SK-N-SH (cell line): ENCODE measurements around the gene SNED1. TPM values are rescaled to one million over a fixed set of nuclear protein-coding genes. Genes with fewer than 3 reads are reported as not detected.

Source experiments
- CTCF ChIA-PET: fragments of 300-600, 350-600 bp; formaldehyde crosslinking; extraction: SDS; loops from one replicate; lab custom pipeline; 2021; lab: Yijun Ruan, JAX
- POLR2A ChIA-PET: fragments of 350-600 bp; sonication (Branson Sonifier 250); formaldehyde crosslinking; extraction: SDS; loops from one replicate; lab custom pipeline; 2020; ENCODE audit warnings: antibody characterized with exemption, inconsistent platforms; lab: Yijun Ruan, JAX
- DNase-seq: peaks from one replicate; pipeline ENCODE4 v3.0.0; 2012
- H2AFZ ChIP-seq: fragments of 200-600 bp; sonication (generic); 2 replicates; pipeline ENCODE4 v1.8.1; 2016; ENCODE audit warnings: antibody characterized with exemption, mild to moderate bottlenecking, low read depth
- H3F3A ChIP-seq: fragments of 200-600 bp; sonication (generic); replicated peaks from 2 replicates; pipeline ENCODE3; 2016; ENCODE audit warnings: antibody characterized with exemption, mild to moderate bottlenecking; ENCODE audit not compliant: insufficient read depth
- H3K27ac ChIP-seq, 2 experiments: fragments of 200-500 bp in 1 of 2; fragments of 200-600 bp in 1 of 2; sonication (Bioruptor generic) in 1 of 2; sonication (generic), shearing (Covaris generic) in 1 of 2; 2 replicates each; pipeline versions ENCODE4 v1.5.1 to v1.6.1; 2014 to 2016; ENCODE audit warnings: low read depth in 2 of 2, inconsistent platforms in 1 of 2, low read length in 1 of 2, mild to moderate bottlenecking in 1 of 2, mixed read lengths in 1 of 2
- H3K27me3 ChIP-seq: fragments of 200-600 bp; sonication (generic), shearing (Covaris generic); 2 replicates; pipeline ENCODE4 v1.6.1; 2016; ENCODE audit warnings: mixed run types; ENCODE audit not compliant: insufficient read depth
- H3K36me3 ChIP-seq, 2 experiments: fragments of 200-500 bp in 1 of 2; fragments of 200-600 bp in 1 of 2; sonication (Bioruptor generic) in 1 of 2; sonication (generic) in 1 of 2; replicated peaks in 1 of 2; 2 replicates each; pipeline versions ENCODE3 to v1.5.1; 2014 to 2016; ENCODE audit warnings: low read length in 1 of 2, mild to moderate bottlenecking in 1 of 2; ENCODE audit not compliant: insufficient read depth in 2 of 2, control insufficient read depth in 1 of 2
- H3K4me1 ChIP-seq, 2 experiments: fragments of 200-500 bp in 1 of 2; fragments of 200-600 bp in 1 of 2; sonication (Bioruptor generic) in 1 of 2; sonication (generic), shearing (Covaris generic) in 1 of 2; 2 replicates each; pipeline versions ENCODE4 v1.5.1 to v1.6.1; 2014 to 2016; ENCODE audit warnings: low read depth in 1 of 2, low read length in 1 of 2, mixed run types in 1 of 2; ENCODE audit not compliant: insufficient read depth in 2 of 2, control insufficient read depth in 1 of 2
- H3K4me2 ChIP-seq: fragments of 200-600 bp; sonication (generic), shearing (Covaris generic); 2 replicates; pipeline ENCODE4 v1.6.1; 2017; ENCODE audit warnings: mixed run types
- H3K4me3 ChIP-seq, 2 experiments: fragments of 200-500 bp in 1 of 2; fragments of 200-600 bp in 1 of 2; sonication (Bioruptor generic) in 1 of 2; sonication (generic), shearing (Covaris generic) in 1 of 2; 2 replicates each; pipeline versions ENCODE4 v1.5.1 to v1.8.1; 2014 to 2016; ENCODE audit warnings: low read depth in 2 of 2, inconsistent platforms in 1 of 2, low read length in 1 of 2, mild to moderate bottlenecking in 1 of 2, mixed read lengths in 1 of 2, moderate library complexity in 1 of 2
- H3K79me2 ChIP-seq: fragments of 200-600 bp; sonication (generic); 2 replicates; pipeline ENCODE4 v1.8.1; 2017; ENCODE audit warnings: mild to moderate bottlenecking; ENCODE audit not compliant: insufficient read depth
- H3K9ac ChIP-seq: fragments of 200-600 bp; sonication (generic); 2 replicates; pipeline ENCODE4 v1.6.1; 2017; ENCODE audit warnings: mixed run types
- H3K9me2 ChIP-seq: fragments of 200-600 bp; sonication (generic); 2 replicates; pipeline ENCODE4 v1.6.1; 2017; ENCODE audit warnings: mixed run types
- H3K9me3 ChIP-seq: fragments of 200-600 bp; sonication (generic); 2 replicates; pipeline ENCODE4 v1.6.1; 2017; ENCODE audit warnings: mixed run types, mild to moderate bottlenecking, moderate library complexity
- H4K20me1 ChIP-seq: fragments of 200-600 bp; sonication (generic); 2 replicates; pipeline ENCODE4 v1.6.1; 2017; ENCODE audit warnings: mild to moderate bottlenecking, mixed run types; ENCODE audit not compliant: insufficient read depth
- CHD2 ChIP-seq: fragments of 150-350 bp; IDR thresholded peaks from 2 replicates; pipeline ENCODE4 v1.6.1; 2018; ENCODE audit warnings: low read length; ENCODE audit not compliant: partially characterized antibody
- CTCF ChIP-seq: fragments of 200-600 bp; sonication (generic); IDR thresholded peaks from 2 replicates; pipeline ENCODE4 v1.6.1; 2017; ENCODE audit warnings: antibody characterized with exemption, mild to moderate bottlenecking, moderate library complexity
- FOSL2 ChIP-seq: IDR thresholded peaks from 2 replicates; pipeline ENCODE4 v1.4.0; 2012; ENCODE audit warnings: low read depth, mild to moderate bottlenecking, moderate library complexity, borderline replicate concordance
- JUND ChIP-seq: IDR thresholded peaks from 2 replicates; pipeline ENCODE4 v1.4.0; 2012
- MEF2A ChIP-seq: IDR thresholded peaks from 2 replicates; pipeline ENCODE4 v1.4.0; 2012; ENCODE audit warnings: low read depth, borderline replicate concordance
- NRF1 ChIP-seq: IDR thresholded peaks from 2 replicates; pipeline ENCODE4 v1.6.1; 2012; ENCODE audit warnings: low read depth, mild to moderate bottlenecking, low read length
- PBX3 ChIP-seq: IDR thresholded peaks from 2 replicates; pipeline ENCODE4; 2012
- RAD21 ChIP-seq: IDR thresholded peaks from 2 replicates; pipeline ENCODE4 v1.6.1; 2012; ENCODE audit warnings: mild to moderate bottlenecking, low read length
- SIN3A ChIP-seq: IDR thresholded peaks from 2 replicates; pipeline ENCODE4 v1.6.1; 2012; ENCODE audit warnings: low read depth, mild to moderate bottlenecking, low read length, moderate library complexity, borderline replicate concordance
- SMC3 ChIP-seq: IDR thresholded peaks from 2 replicates; pipeline ENCODE4 v1.6.1; 2012; ENCODE audit warnings: low read depth, low read length, improper control_type of control experiment
- TCF12 ChIP-seq: IDR thresholded peaks from 2 replicates; pipeline ENCODE4 v1.4.0; 2012
- TEAD4 ChIP-seq: IDR thresholded peaks from 2 replicates; pipeline ENCODE4 v1.4.0; 2012; ENCODE audit warnings: mild to moderate bottlenecking, borderline replicate concordance; ENCODE audit not compliant: insufficient read depth
- YY1 ChIP-seq: IDR thresholded peaks from 2 replicates; pipeline ENCODE4 v1.4.0; 2012; ENCODE audit warnings: low read depth, mild to moderate bottlenecking
- WGBS: methylation state at CpG from one replicate; pipeline ENCODE4 v1.1.6; 2017; ENCODE audit warnings: low lambda C conversion rate; 5-methylcytosine and 5-hydroxymethylcytosine counted together
- polyA plus RNA-seq, 3 experiments: library from polyadenylated mRNA; depleted of rRNA; stranded (reverse); fragments of >200 nt; gene quantifications; 2 replicates each; pipeline ENCODE4 v1.2.3, GENCODE V29; 2012
- TF ChIP-seq, protein P1 (sequence below): IDR thresholded peaks from 2 replicates; pipeline ENCODE4 v1.4.0; 2012; ENCODE audit warnings: low read depth, borderline replicate concordance
- TF ChIP-seq, protein P2 (sequence below): IDR thresholded peaks from 2 replicates; pipeline ENCODE4 v1.6.1; 2012; ENCODE audit warnings: mild to moderate bottlenecking, low read depth, low read length, moderate library complexity
- TF ChIP-seq, protein P3 (sequence below): IDR thresholded peaks from 2 replicates; pipeline ENCODE4 v1.4.0; 2012; ENCODE audit warnings: low read depth, borderline replicate concordance

The SNED1 gene
- polyA plus RNA-seq, 1 of the 3 experiments (the other 2 are of a cell fraction): 0.03 TPM

DNA sequence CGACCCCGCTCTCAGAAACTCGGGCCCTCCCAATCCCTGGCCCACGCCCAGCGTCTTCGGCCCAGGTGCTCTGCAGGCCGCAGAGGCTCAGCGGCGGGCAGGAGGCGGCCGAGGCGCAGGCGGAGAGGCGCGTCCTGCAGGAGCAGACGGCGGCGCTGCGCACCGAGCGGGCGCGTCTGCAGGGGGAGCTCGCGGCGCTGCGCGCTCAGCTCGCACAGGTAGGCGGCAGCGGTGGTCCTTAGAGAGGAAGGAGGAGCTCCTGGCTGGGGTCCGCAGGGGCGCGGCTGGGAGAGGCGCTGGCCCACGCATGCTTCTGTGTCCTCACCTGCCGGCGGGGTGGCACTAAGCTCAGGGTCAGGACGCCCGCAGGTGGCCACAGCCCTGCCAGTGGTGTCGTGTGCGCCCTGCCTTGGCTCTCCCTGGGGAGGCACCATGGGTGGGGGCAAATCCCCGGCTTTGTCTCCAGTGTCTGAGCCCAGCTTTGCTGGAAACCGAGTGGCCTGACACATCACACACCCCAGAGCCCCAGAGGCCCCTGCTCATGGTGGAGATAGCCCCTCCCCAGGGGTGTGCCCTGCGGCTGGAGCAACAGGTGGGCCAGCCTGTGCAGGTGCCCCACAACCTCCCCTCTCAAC, 14.9 kb upstream of the SNED1 start:
- ChIA-PET POLR2A (no interaction called here), CTCF (interaction anchor here (0.8 to 2.8 kb wide), 23 partner anchors 8 to 318 kb away, joined by 3 to 17 read pairs (median 4); no protein-coding TSS in a partner anchor)
- Histone ChIP-seq H3F3A (no peaks in the 10 kb centered on the region), H3K27ac (no peak overlapping the region), H3K9ac (no peak overlapping the region), H3K79me2 (no peaks in the 10 kb centered on the region), H3K27me3 (no peaks in the 10 kb centered on the region), H3K36me3 (no peaks in the 10 kb centered on the region), H3K9me2 (no peaks in the 10 kb centered on the region), H3K9me3 (no peaks in the 10 kb centered on the region), H3K4me1 (peaks cover 0 to 5% of the 10 kb centered on the region in 2 experiments; a peak in 2 of 4 replicates), H2AFZ (no peak overlapping the region), H3K4me2 (no peak overlapping the region), H4K20me1 (no peaks in the 10 kb centered on the region), H3K4me3 (no peak overlapping the region)
- TF ChIP-seq TCF12 (no peak), NRF1 (no peak), CHD2 (no peak), PBX3 (no peak), MEF2A (no peak), FOSL2 (no peak), CTCF (peak; percentile 35), JUND (no peak), YY1 (no peak), SMC3 (peak; percentile 33; the same call in 1 of the 2 replicates), TEAD4 (no peak), RAD21 (peak; percentile 41; the same call in 1 of the 2 replicates), SIN3A (no peak)
- TF ChIP-seq, protein P1, sequence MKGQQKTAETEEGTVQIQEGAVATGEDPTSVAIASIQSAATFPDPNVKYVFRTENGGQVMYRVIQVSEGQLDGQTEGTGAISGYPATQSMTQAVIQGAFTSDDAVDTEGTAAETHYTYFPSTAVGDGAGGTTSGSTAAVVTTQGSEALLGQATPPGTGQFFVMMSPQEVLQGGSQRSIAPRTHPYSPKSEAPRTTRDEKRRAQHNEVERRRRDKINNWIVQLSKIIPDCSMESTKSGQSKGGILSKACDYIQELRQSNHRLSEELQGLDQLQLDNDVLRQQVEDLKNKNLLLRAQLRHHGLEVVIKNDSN: no peak
- TF ChIP-seq, protein P2, sequence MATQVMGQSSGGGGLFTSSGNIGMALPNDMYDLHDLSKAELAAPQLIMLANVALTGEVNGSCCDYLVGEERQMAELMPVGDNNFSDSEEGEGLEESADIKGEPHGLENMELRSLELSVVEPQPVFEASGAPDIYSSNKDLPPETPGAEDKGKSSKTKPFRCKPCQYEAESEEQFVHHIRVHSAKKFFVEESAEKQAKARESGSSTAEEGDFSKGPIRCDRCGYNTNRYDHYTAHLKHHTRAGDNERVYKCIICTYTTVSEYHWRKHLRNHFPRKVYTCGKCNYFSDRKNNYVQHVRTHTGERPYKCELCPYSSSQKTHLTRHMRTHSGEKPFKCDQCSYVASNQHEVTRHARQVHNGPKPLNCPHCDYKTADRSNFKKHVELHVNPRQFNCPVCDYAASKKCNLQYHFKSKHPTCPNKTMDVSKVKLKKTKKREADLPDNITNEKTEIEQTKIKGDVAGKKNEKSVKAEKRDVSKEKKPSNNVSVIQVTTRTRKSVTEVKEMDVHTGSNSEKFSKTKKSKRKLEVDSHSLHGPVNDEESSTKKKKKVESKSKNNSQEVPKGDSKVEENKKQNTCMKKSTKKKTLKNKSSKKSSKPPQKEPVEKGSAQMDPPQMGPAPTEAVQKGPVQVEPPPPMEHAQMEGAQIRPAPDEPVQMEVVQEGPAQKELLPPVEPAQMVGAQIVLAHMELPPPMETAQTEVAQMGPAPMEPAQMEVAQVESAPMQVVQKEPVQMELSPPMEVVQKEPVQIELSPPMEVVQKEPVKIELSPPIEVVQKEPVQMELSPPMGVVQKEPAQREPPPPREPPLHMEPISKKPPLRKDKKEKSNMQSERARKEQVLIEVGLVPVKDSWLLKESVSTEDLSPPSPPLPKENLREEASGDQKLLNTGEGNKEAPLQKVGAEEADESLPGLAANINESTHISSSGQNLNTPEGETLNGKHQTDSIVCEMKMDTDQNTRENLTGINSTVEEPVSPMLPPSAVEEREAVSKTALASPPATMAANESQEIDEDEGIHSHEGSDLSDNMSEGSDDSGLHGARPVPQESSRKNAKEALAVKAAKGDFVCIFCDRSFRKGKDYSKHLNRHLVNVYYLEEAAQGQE: no peak
- TF ChIP-seq, protein P3, sequence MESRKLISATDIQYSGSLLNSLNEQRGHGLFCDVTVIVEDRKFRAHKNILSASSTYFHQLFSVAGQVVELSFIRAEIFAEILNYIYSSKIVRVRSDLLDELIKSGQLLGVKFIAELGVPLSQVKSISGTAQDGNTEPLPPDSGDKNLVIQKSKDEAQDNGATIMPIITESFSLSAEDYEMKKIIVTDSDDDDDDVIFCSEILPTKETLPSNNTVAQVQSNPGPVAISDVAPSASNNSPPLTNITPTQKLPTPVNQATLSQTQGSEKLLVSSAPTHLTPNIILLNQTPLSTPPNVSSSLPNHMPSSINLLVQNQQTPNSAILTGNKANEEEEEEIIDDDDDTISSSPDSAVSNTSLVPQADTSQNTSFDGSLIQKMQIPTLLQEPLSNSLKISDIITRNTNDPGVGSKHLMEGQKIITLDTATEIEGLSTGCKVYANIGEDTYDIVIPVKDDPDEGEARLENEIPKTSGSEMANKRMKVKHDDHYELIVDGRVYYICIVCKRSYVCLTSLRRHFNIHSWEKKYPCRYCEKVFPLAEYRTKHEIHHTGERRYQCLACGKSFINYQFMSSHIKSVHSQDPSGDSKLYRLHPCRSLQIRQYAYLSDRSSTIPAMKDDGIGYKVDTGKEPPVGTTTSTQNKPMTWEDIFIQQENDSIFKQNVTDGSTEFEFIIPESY: no peak
- DNase-seq: peak; percentile 76
- 11% methylated on average over 14 of the region's 45 CpGs for WGBS
